Brain microvascular endothelial cell (primary cell): ENCODE results near the gene INO80.

ENCODE experiments used
- DNase-seq: peaks from one replicate; pipeline ENCODE4 v3.0.0-alpha.2; 2020
- H3K27ac ChIP-seq: fragments of 250-450 bp; sonication (Bioruptor Pico); 2 replicates; pipeline ENCODE4 v1.5.1; 2020; ENCODE audit warnings: mild to moderate bottlenecking, moderate library complexity
- H3K27me3 ChIP-seq: fragments of 250-450 bp; sonication (Bioruptor Pico); replicated peaks from 2 replicates; pipeline ENCODE4 v1.5.1; 2020; ENCODE audit warnings: mild to moderate bottlenecking
- H3K36me3 ChIP-seq: fragments of 250-450 bp; sonication (Bioruptor Pico); replicated peaks from 2 replicates; pipeline ENCODE4 v1.5.1; 2020; ENCODE audit warnings: mild to moderate bottlenecking
- H3K4me3 ChIP-seq: 2 replicates; pipeline ENCODE4 v1.5.1; 2011; ENCODE audit warnings: low read depth, mild to moderate bottlenecking, control low read depth, low read length, moderate library complexity
- in situ Hi-C: cut with HindIII; loops from 2 replicates; pipeline ENCODE4 v1.10.0; 2017; ENCODE audit warnings: low sequenced_read_pairs, low pct_ligation_motif_present
- TF ChIP-seq, protein P1 (sequence below): IDR thresholded peaks from 2 replicates; pipeline ENCODE4 v1.5.1; 2011; ENCODE audit warnings: low read depth, mild to moderate bottlenecking, moderate library complexity, low read length, control low read depth, inconsistent platforms; ENCODE audit errors: missing control alignments

INO80 gene

DNA sequence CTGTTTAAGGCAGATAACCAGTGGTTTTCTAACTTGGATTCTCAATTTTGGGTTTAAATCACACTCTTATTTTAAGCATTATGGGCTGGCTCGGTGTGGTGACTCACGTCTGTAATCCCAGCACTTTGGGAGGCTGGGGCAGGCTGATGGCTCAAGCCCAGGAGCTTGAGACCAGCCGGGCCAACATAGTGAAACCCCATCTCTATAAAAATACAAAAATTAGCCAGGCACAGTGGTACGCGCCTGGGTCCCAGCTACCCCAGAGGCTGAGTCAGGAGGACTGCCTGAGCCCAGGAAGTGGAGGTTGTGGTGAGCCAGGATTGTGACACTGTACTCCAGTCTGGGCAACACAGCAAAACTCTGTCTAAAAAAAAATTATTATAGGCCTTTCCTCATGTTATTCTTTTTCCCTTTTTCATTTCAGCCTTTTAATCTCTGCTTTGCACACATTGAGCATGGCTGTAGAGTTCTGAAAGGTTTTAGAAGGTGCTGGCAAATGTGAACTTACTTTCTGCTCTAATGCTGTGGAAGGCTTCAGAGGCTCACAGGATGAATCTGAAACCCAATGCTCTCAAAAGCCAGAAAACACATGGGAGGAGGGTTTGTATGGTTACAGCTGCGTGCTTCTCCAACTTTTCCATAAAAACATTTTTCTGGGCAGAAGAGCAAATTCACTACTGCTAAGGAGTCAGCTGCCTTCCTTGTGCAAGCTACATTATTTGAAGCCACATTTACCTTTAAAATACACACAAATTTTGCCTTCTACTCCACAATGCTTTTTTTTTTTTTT lies 130.3 kb downstream of the INO80 start:
- TF ChIP-seq, protein P1, sequence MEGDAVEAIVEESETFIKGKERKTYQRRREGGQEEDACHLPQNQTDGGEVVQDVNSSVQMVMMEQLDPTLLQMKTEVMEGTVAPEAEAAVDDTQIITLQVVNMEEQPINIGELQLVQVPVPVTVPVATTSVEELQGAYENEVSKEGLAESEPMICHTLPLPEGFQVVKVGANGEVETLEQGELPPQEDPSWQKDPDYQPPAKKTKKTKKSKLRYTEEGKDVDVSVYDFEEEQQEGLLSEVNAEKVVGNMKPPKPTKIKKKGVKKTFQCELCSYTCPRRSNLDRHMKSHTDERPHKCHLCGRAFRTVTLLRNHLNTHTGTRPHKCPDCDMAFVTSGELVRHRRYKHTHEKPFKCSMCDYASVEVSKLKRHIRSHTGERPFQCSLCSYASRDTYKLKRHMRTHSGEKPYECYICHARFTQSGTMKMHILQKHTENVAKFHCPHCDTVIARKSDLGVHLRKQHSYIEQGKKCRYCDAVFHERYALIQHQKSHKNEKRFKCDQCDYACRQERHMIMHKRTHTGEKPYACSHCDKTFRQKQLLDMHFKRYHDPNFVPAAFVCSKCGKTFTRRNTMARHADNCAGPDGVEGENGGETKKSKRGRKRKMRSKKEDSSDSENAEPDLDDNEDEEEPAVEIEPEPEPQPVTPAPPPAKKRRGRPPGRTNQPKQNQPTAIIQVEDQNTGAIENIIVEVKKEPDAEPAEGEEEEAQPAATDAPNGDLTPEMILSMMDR: no peak
- in situ Hi-C loops: no loop called here
- H3K27ac ChIP-seq: peak overlapping the region; percentile 65
- H3K4me3 ChIP-seq: no peak overlapping the region
- no peaks in the 10 kb centered on the region for H3K27me3 ChIP-seq
- H3K36me3 ChIP-seq: peaks cover 65% of the 10 kb centered on the region
- DNase-seq: peak; percentile 37

DNA sequence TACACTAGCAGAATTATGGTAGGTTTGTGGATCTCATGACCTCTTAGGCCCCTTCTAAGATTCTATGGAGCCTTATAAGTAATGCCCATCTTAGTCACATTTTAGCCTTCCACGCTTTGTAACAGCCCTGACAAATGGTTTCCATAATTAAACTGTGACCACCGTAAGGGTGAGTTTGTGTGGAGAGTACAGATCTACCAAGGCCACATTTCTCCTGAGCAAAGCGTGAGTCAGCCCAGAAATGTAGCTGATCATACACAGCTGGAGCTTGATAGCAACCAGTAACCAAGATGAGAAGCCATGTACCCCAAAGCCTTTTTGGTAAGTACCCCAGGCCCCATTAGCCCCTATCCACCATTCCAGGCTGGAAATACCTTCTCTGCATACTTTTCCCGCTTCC lies 131.1 kb downstream of the INO80 start:
- Histone ChIP-seq H3K4me3 (no peak overlapping the region), H3K27ac (peak overlapping the region; percentile 65), H3K27me3 (no peaks in the 10 kb centered on the region), H3K36me3 (peaks cover 68% of the 10 kb centered on the region)
- TF ChIP-seq, protein P1: no peak
- in situ Hi-C loops: no loop called here
- DNase-seq: peak; percentile 81

DNA sequence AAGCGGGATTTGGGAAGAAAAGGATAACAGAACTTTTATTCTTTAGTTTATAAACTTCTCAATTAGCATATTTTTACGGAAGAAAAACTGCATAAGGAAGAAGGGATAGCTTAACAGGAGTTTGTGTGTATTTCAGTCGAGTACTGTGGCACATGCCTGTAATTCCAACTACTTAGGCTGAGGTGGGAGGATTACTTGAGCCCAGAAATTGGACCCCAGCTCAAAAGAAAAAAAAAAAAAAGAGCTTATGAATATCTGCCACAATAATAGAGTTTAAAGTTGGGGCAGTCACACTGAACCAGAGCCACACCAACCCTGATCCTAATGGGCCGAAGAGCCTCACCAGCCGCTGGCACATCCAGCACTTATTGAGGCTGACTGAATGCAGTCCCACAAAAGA lies 131.7 kb downstream of the INO80 start:
- DNase-seq: no peak
- no peaks in the 10 kb centered on the region for H3K27me3 ChIP-seq
- peak overlapping the region; percentile 65 for H3K27ac ChIP-seq
- no peak overlapping the region for H3K4me3 ChIP-seq
- peaks cover 74% of the 10 kb centered on the region for H3K36me3 ChIP-seq
- in situ Hi-C loops: no loop called here
- TF ChIP-seq, protein P1: no peak

DNA sequence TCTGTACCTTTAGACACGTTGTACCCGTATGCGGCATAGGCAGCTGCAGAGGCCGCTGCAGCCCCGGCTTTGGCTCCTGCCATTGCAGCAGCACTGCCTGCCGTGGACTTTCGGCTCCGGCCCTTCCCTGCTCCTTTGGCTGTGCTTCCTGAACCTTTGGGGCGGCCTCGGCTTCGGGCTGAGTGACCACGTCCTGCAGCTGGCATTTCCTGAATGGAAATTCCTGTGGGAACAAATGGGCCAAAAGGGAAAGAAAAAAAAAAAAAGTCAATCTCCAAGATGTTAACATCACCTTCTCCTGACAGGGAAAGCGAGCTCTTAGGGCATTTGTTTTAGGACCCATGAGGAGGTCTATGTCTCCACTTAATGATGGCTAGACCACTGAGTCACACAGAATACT lies 133.2 kb downstream of the INO80 start:
- peak; percentile 44 for DNase-seq
- no peaks in the 10 kb centered on the region for H3K27me3 ChIP-seq
- H3K4me3 ChIP-seq: no peak overlapping the region
- H3K27ac ChIP-seq: peak overlapping the region; percentile 50
- TF ChIP-seq, protein P1: peak; percentile 26
- in situ Hi-C loops: no loop called here
- H3K36me3 ChIP-seq: peaks cover 82% of the 10 kb centered on the region

DNA sequence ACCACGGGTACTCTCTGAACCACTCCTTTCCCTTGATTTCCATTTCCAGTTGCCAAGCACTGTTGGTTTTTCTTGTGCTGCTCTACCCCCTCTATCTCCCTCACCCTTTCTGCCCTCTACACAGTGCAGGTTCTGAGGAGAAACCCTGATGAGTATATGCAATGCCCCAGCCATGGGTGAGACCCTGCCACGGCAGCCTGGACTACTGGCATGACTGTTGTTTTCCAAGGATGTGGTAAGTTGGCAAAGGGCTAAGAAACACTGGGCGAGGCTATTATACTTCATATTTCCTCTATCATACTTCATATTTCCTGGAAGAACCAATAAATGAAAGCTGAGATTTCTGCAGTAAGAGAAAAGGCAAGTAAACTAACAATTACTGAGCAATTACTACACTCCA lies 134.9 kb downstream of the INO80 start:
- TF ChIP-seq, protein P1: no peak
- Histone ChIP-seq H3K27me3 (no peaks in the 10 kb centered on the region), H3K36me3 (peaks cover 78% of the 10 kb centered on the region), H3K27ac (no peak overlapping the region), H3K4me3 (no peak overlapping the region)
- in situ Hi-C loops: no loop called here
- no peak for DNase-seq

DNA sequence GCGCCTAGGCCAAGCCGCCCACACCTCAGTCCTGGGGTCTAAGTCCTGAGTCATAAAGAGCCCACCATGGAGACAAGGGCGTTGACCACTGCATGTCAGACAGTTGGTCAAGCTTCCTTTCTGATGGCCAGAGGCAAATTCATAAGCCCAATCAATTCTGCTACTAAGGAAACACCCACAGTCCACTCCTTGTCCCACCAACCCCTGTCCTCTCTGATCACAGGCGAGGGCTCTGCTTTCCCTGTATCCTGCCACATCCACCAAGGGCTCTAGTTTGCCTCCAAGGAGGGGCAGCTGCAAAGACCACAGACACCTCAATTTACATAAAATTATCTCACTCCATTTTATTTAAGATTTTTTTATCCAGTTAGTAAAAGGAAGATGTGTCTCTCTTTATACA lies 137.5 kb downstream of the INO80 start:
- TF ChIP-seq, protein P1: no peak
- in situ Hi-C loops: no loop called here
- no peak overlapping the region for H3K27ac ChIP-seq
- H3K4me3 ChIP-seq: no peak overlapping the region
- H3K36me3 ChIP-seq: peaks cover 71% of the 10 kb centered on the region
- no peak for DNase-seq
- no peaks in the 10 kb centered on the region for H3K27me3 ChIP-seq
